HepG2 (cell line): ENCODE results near the gene SH3BP2. TPM values are rescaled to one million over a fixed set of nuclear protein-coding genes. Genes with fewer than 3 reads are reported as not detected.
A peak's percentile ranks its signal among the peaks of the same experiment; 100 is the strongest.

Experiments used
- CENPBD1 ChIP-seq: sonication (generic); formaldehyde crosslinking; IDR thresholded peaks from 2 replicates; pipeline ENCODE4 v1.8.0; 2022; ENCODE audit warnings: missing genetic modification reagents, low read depth, mild to moderate bottlenecking, borderline replicate concordance
- DMAP1 ChIP-seq: IDR thresholded peaks from 2 replicates; pipeline ENCODE4 v1.6.1; 2016
- PAXIP1 ChIP-seq: sonication (generic); formaldehyde crosslinking; conservative IDR thresholded peaks from 2 replicates; pipeline ENCODE4 v1.4.0; 2020; ENCODE audit warnings: mild to moderate bottlenecking, missing genetic modification reagents, moderate library complexity
- SIX1 ChIP-seq: sonication (generic); formaldehyde crosslinking; IDR thresholded peaks from 2 replicates; pipeline ENCODE4 v1.4.0; 2020; ENCODE audit warnings: missing genetic modification reagents, borderline replicate concordance
- THYN1 ChIP-seq: sonication (generic); formaldehyde crosslinking; IDR thresholded peaks from 2 replicates; pipeline ENCODE4 v1.8.1; 2023; ENCODE audit warnings: low read depth, mild to moderate bottlenecking, moderate library complexity, missing genetic modification reagents, borderline replicate concordance
- TRAFD1 ChIP-seq: sonication (generic); formaldehyde crosslinking; IDR thresholded peaks from 2 replicates; pipeline ENCODE4 v1.5.1; 2020; ENCODE audit warnings: missing genetic modification reagents, mild to moderate bottlenecking, borderline replicate concordance
- ZNF674 ChIP-seq: sonication (generic); formaldehyde crosslinking; IDR thresholded peaks from 2 replicates; pipeline ENCODE4 v1.5.0; 2020; ENCODE audit warnings: low read depth, mild to moderate bottlenecking, missing genetic modification reagents
- polyA plus RNA-seq, 8 experiments: library from polyadenylated mRNA; depleted of rRNA in 3 of 8; stranded (reverse) in 7 of 8; unstranded in 1 of 8; fragments of >200 nt; fragmentation: Illumina TruSeq in 4 of 8; extraction: Trizol in 4 of 8; gene quantifications; 2 replicates each; pipeline versions ENCODE4 v1.2.1 to v1.2.3, GENCODE V29; 2011 to 2016; ENCODE audit warnings: low read depth in 4 of 8, missing spikeins in 1 of 8, mixed read lengths in 1 of 8; ENCODE audit not compliant: insufficient read depth in 1 of 8
- total RNA-seq, 5 experiments: library from RNA; depleted of rRNA; stranded (reverse); fragments of >200 nt; fragmentation: Illumina TruSeq; extraction: Trizol; gene quantifications; 2 replicates each; pipeline ENCODE4 v1.2.3, GENCODE V29; 2016; ENCODE audit warnings: low read depth in 1 of 5

The SH3BP2 gene
- total and polyA plus RNA-seq, 2 of the 13 experiments (the other 11 are each of a cell fraction or from before 2014, with no cell fraction given) = 16.9 to 34.5 TPM

GRCh38 chr4:2800691-2801596 lies 8.1 kb downstream of the SH3BP2 start (continued):
- TF ChIP-seq PAXIP1 (peak; percentile 88), THYN1 (CRISPR knock-in tag) (no peak; the same call in 1 of the 2 replicates), SIX1 (CRISPR knock-in tag) (no peak), CENPBD1 (CRISPR knock-in tag) (no peak), ZNF674 (CRISPR knock-in tag) (no peak), TRAFD1 (CRISPR knock-in tag) (no peak), DMAP1 (CRISPR knock-in tag) (no peak)
- TF ChIP-seq, all 625 proteins: peak for 245
